Measurements from ENCODE around the gene SUGP1. TPM values are rescaled to one million over a fixed set of nuclear protein-coding genes. Genes with fewer than 3 reads are reported as not detected.

Gene SUGP1
- total and polyA plus RNA-seq, 2 of the 13 experiments (the other 11 are each of a cell fraction or from before 2014, with no cell fraction given) = 21.6 to 25.9 TPM

GRCh38 chr19:19342086-19343015 is 22.0 kb upstream of the SUGP1 start (continued):
- no peak for TF ChIP-seq TEAD2 (CRISPR knock-in tag; IDR thresholded peaks at IDR 0.05)
- peak; percentile 25; the same call in 1 of the 2 replicates for TF ChIP-seq SMC3 (IDR thresholded peaks at IDR 0.05; ENCODE audit: low read length)
- TF ChIP-seq ZNF337 (CRISPR knock-in tag; IDR thresholded peaks at IDR 0.05; ENCODE audit: borderline replicate concordance, low read depth) = no peak
- peak; percentile 48; the same call in 1 of the 2 replicates for TF ChIP-seq SP2 (CRISPR knock-in tag; IDR thresholded peaks at IDR 0.05)
- TF ChIP-seq ZFP91 (CRISPR knock-in tag; IDR thresholded peaks at IDR 0.05; ENCODE audit: borderline replicate concordance) = peak; percentile 56; the same call in 1 of the 2 replicates
- no peak for TF ChIP-seq AHDC1 (CRISPR knock-in tag; IDR thresholded peaks at IDR 0.05; ENCODE audit: borderline replicate concordance)
- 0 out of 2 replicates have a peak, but pooled peaks have one; percentile 17 for TF ChIP-seq ZNF574 (CRISPR knock-in tag; IDR thresholded peaks at IDR 0.05)
- no peak for TF ChIP-seq TRAFD1 (CRISPR knock-in tag; IDR thresholded peaks at IDR 0.05; ENCODE audit: borderline replicate concordance)
- TF ChIP-seq IKZF5 (CRISPR knock-in tag; IDR thresholded peaks at IDR 0.05) = 0 out of 2 replicates have a peak, but pooled peaks have one; percentile 26
- peak; percentile 57; the same call in 1 of the 2 replicates for TF ChIP-seq ZBTB38 (CRISPR knock-in tag; IDR thresholded peaks at IDR 0.05)
- TF ChIP-seq THRA (CRISPR knock-in tag; IDR thresholded peaks at IDR 0.05; ENCODE audit: borderline replicate concordance) = peak; percentile 93; the same call in 1 of the 2 replicates
